ENCODE data around the gene CHST12.

The CHST12 gene

DNA sequence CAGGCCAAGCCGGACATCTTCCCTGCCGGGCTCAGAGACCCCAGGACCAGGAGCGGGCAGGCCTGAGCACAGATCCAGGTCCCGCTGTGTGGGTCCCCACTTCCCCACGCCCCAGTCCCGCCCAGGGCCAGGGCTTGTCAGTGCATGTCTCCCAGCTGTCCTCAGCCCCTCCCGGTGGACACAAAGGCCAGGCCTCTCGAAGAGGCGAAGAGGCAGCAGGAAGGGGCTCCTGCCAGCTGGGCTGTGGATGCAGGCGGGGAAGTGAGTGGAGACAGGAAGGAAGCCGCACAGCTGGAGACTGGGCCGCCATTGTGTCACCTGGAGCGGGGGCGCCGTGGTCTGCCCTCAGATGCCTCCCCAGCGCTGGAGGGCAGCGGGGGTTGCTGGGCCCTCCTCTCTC is 68.0 kb downstream of the CHST12 start:
- Histone ChIP-seq H3K4me1 (peaks cover 24 to 61% (median 44%) of the 10 kb centered on the region in 10 experiments), H4K20me1 (no peaks in the 10 kb centered on the region; a peak in 1 of 22 replicates), H3K27ac (peak overlapping the region in 6 of 11 experiments; percentile 0 to 48 (median 40); a peak in 7 of 22 replicates), H3K9ac (peak overlapping the region in 6 of 11 experiments; percentile 11 to 52 (median 32); a peak in 5 of 22 replicates), H3K4me3 (no peak overlapping the region), H3K9me3 (replicated peaks in 1 of 11) (no peaks in the 10 kb centered on the region), H3K27me3 (no peaks in the 10 kb centered on the region), H3K4me2 (peak overlapping the region; percentile 63 to 83 (median 73)), H3K36me3 (no peaks in the 10 kb centered on the region)
- TF ChIP-seq Cebpa-rat (IDR thresholded peaks at IDR 0.05), result no peak

DNA sequence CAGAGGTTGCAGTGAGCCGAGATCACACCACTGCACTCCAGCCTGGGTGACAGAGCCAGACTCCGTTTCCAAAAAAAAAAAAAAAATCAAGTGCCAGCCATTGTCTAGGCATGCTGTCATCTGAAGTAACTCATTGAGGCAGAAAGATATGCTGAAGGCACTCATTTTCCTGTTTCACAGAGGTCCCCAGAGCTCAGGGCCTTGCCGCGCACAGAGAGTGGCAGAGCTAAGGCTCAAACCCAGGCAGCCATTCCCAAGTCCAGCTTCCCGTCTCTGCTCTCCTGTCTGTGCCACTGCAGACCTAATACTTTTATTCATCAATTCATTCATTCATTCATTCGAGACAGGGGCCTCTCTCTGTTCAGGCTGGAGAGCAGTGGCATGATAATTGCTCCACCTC is 69.3 kb downstream of the CHST12 start:
- H3K4me1 ChIP-seq, result peaks cover 35 to 74% (median 57%) of the 10 kb centered on the region in 10 experiments
- H3K9me3 ChIP-seq (replicated peaks in 1 of 11), result no peaks in the 10 kb centered on the region

DNA sequence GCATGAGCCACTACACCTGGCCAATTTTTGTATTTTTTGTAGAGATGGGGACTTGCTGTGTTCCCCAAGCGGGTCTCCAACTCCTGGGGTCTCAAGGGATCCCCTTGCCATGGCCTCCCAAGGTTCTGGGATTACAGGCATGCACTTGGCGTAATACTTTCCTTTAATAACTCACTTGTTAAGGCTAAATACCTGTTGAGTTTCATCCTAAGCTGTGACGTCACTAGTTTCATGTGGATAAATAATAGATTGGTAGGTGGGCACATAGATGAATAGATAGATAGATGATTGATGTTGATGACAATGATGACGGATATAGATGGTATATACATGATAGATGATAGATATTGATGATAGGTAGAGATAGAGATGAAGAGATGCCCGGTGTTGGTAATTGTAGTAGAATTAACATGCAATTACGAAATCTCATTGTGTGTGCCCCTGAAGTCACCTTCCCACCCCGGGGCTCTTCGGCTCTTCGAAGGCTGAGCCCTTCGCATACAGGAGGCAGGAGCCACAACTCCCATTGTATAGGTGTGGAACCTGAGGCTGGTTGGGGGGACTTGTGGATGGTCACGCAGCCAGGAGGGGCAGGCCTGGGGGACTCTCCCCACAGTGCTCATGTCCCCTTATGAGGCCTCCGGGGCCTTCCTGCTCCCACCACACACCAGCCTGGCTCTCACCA is 70.2 kb downstream of the CHST12 start:
- Histone ChIP-seq H4K20me1 (peaks cover 0 to 3% (median 0%) of the 10 kb centered on the region in 11 experiments; a peak in 1 of 22 replicates), H3K36me3 (no peaks in the 10 kb centered on the region), H3K27me3 (no peaks in the 10 kb centered on the region), H3K9me3 (replicated peaks in 1 of 11) (no peaks in the 10 kb centered on the region), H3K27ac (no peak overlapping the region), H3K9ac (no peak overlapping the region), H3K4me3 (no peak overlapping the region), H3K4me1 (peaks cover 44 to 77% (median 62%) of the 10 kb centered on the region in 10 experiments), H3K4me2 (no peak overlapping the region)
- TF ChIP-seq Cebpa-rat (IDR thresholded peaks at IDR 0.05), result no peak

More for the DNA sequence above, 69.3 kb downstream of the CHST12 start:
- no peak overlapping the region for H3K4me2 ChIP-seq
- H3K9ac ChIP-seq, result no peak overlapping the region
- H3K4me3 ChIP-seq, result no peak overlapping the region
- H3K27me3 ChIP-seq, result no peaks in the 10 kb centered on the region
- no peak for TF ChIP-seq Cebpa-rat (IDR thresholded peaks at IDR 0.05)
- no peak overlapping the region for H3K27ac ChIP-seq
- no peaks in the 10 kb centered on the region for H3K36me3 ChIP-seq
- peaks cover 0 to 3% (median 0%) of the 10 kb centered on the region in 11 experiments; a peak in 1 of 22 replicates for H4K20me1 ChIP-seq

DNA sequence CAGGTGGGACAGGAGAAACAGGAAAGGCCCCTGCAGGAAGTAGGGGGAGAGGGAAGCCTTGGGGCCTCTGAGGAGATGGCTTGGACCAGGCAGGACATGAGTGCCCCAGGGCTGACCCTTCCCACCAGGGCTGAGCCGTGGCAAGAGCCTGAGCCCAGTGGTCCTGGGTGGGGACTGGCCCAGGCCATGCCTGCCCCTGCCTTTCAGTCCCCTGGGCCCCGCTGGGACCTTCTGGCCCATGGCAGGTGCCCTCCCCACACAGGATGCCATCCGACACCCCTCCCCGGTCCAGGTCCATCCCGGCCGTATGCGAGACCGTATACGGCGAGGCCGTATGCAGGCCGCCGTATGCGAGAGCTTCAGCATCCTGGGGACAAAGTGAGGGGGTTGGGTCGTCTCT is 70.8 kb downstream of the CHST12 start:
- Histone ChIP-seq H3K4me3 (no peak overlapping the region), H4K20me1 (peaks cover 0 to 3% (median 0%) of the 10 kb centered on the region in 11 experiments; a peak in 1 of 22 replicates), H3K27ac (no peak overlapping the region), H3K36me3 (no peaks in the 10 kb centered on the region), H3K9me3 (replicated peaks in 1 of 11) (no peaks in the 10 kb centered on the region), H3K27me3 (no peaks in the 10 kb centered on the region), H3K4me2 (no peak overlapping the region), H3K9ac (no peak overlapping the region), H3K4me1 (peaks cover 46 to 77% (median 63%) of the 10 kb centered on the region in 10 experiments)
- no peak for TF ChIP-seq Cebpa-rat (IDR thresholded peaks at IDR 0.05)

DNA sequence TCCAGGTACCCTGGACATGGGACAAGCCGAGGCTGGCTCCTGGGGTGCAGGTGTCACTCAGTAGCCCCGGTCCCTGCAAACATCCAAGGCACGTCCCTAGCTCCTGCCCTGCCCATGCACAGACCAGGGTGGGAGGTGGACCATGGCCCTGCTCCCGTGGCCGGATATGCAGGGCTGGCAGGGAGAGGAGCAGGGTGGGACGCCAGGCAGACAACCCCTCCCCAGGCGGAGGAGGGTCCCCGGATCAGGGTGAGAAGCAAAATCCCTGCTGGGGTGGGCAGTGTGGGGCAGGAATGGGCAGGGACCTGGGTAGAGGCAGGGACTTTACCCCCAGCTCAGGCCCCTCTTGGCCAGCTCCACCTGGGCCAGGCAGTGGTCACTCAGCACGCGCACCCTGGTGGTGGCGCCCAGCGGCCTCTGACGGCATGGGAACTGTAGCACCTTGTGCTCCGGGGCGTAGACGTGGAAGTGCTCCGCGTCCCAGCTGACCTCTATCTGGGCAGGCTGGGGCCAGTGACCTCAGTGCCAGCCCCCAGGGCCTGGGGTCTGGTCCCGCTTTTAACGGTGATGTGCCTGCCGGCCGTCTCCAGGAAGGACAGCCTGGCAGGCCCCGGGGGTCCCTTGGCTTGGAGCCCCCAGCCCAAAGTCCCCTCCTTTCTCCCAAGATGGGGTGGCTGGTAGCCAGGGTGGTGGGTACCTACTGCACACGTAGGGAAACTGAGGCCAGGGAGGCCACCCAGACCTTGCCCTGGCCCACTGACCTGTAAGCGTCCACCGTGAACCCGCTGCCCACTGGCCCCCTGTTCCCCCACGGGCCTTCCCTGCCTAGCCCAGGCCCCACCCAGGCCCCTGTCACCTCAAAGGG is 71.6 kb downstream of the CHST12 start:
- H3K9ac ChIP-seq, result no peak overlapping the region
- no peak for TF ChIP-seq Cebpa-rat (IDR thresholded peaks at IDR 0.05)
- H3K9me3 ChIP-seq (replicated peaks in 1 of 11), result no peaks in the 10 kb centered on the region
- peak overlapping the region in 6 of 11 experiments; percentile 25 to 50 (median 36); a peak in 6 of 22 replicates for H3K4me2 ChIP-seq
- no peak overlapping the region for H3K4me3 ChIP-seq
- H3K27ac ChIP-seq, result no peak overlapping the region
- no peaks in the 10 kb centered on the region for H3K36me3 ChIP-seq
- H3K4me1 ChIP-seq, result peaks cover 38 to 78% (median 62%) of the 10 kb centered on the region in 10 experiments
- H4K20me1 ChIP-seq, result peaks cover 0 to 3% (median 0%) of the 10 kb centered on the region in 11 experiments; a peak in 1 of 22 replicates
- no peaks in the 10 kb centered on the region for H3K27me3 ChIP-seq

DNA sequence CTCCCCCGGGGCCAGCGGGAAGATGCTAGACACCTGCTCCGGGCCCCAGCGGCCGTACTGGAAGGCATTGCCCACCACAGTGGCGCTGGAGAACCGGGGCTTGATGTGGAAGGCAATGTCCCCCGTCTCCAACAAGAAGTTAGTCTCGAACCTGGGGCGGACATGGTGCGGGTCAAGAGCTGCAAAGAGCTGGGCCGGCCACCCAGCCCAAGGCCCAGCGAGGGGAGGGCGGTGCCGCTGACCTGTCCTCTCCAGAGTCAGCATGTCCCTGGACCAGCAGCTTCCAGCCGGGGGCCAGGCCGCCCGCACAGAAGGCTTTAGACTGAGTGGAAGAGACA is 72.2 kb downstream of the CHST12 start:
- H4K20me1 ChIP-seq, result 0 out of 22 replicates have a peak, but pooled peaks cover 0 to 3% (median 0%) of the 10 kb centered on the region in 11 experiments

DNA sequence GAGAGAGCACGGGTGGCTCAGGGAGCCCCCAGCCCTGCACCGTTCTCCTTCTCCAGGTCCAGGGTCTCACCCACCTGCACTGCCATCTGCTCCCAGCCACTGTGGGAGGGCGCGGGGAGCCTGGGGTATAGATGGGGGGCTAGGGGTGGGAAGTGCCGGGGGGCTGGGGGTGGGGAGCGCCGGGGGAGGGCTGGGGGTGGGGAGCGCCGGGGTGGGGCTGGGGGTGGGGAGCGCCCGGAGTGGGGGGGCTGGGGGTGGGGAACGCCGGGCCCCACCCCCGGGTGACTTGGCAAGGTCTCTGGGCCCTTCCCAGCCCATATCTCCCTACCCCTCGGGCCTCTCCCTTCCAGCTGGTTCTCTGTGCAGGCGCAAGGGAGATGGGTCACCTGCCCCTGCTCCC is 72.9 kb downstream of the CHST12 start, which contains the start of gene GRIFIN:
GRIFIN (minus strand) TSS at position 101 of the 400 bp plus-strand sequence; CDS start at position 86, 15 bp downstream.
- Histone ChIP-seq H3K36me3 (no peaks in the 10 kb centered on the region), H3K4me3 (peak within 1 kb of the TSS in 1 of 10 experiments; percentile 37; a peak in 2 of 20 replicates), H3K27ac (peak within 1 kb of the TSS in 5 of 11 experiments; percentile 30 to 71 (median 55); a peak in 5 of 22 replicates), H3K9ac (peak within 1 kb of the TSS in 9 of 11 experiments; percentile 17 to 68 (median 60); a peak in 15 of 22 replicates), H3K4me1 (peaks cover 30 to 72% (median 51%) of the 10 kb centered on the region in 10 experiments), H3K9me3 (replicated peaks in 1 of 11) (no peaks in the 10 kb centered on the region), H3K27me3 (no peaks in the 10 kb centered on the region), H3K4me2 (peak within 1 kb of the TSS; percentile 81 to 99 (median 94)), H4K20me1 (0 out of 22 replicates have a peak, but pooled peaks cover 0 to 3% (median 0%) of the 10 kb centered on the region in 11 experiments)
- no peak for TF ChIP-seq Cebpa-rat (IDR thresholded peaks at IDR 0.05)

More for the DNA sequence above, 72.2 kb downstream of the CHST12 start:
- no peak for TF ChIP-seq Cebpa-rat (IDR thresholded peaks at IDR 0.05)
- H3K27me3 ChIP-seq, result no peaks in the 10 kb centered on the region
- no peak overlapping the region for H3K4me3 ChIP-seq
- no peak overlapping the region for H3K27ac ChIP-seq
- H3K36me3 ChIP-seq, result no peaks in the 10 kb centered on the region
- no peaks in the 10 kb centered on the region for H3K9me3 ChIP-seq (replicated peaks in 1 of 11)
- peak overlapping the region in 6 of 11 experiments; percentile 25 to 50 (median 36); a peak in 6 of 22 replicates for H3K4me2 ChIP-seq
- H3K4me1 ChIP-seq, result peaks cover 33 to 75% (median 56%) of the 10 kb centered on the region in 10 experiments
- H3K9ac ChIP-seq, result no peak overlapping the region

DNA sequence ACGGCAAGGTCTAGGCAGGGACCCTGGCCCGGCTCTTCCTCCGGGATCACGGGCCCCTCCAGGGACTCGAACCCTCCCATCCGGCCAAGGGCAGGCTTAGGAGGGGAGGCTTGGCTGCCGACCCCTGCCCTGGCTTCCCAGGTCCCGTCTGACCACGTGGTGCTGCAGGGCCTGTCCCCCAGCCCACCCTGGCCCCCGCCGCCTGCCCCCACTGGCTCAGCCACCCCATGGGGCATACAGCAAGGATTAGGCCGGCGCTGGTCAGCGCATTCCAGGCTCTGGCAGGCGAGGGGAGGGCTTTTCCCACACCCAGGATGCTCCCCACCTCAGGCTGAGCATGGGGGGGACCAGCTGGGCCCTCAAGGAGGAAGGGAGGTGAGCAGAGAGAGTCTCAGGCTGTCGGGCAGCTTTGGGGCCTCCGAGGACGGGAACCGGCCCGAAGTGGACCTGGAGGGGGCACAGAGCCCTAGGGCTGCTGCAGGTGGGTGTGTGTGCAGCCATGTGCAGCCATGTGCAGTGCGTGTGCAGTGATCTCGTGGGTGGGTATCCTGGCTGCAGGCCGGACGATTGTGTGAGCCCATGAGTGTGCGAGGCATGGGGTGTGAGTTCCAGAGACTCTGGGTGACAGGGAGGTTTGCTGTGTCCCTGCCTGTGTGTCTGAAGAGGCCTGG is 73.5 kb downstream of the CHST12 start:
- H3K4me1 ChIP-seq, result peaks cover 24 to 66% (median 45%) of the 10 kb centered on the region in 10 experiments
- TF ChIP-seq Cebpa-rat (IDR thresholded peaks at IDR 0.05), result no peak
- H3K27me3 ChIP-seq, result no peaks in the 10 kb centered on the region

More for the DNA sequence above, 73.5 kb downstream of the CHST12 start:
- Histone ChIP-seq H3K36me3 (no peaks in the 10 kb centered on the region), H3K4me3 (peak overlapping the region in 1 of 10 experiments; percentile 37; a peak in 3 of 20 replicates), H3K9me3 (replicated peaks in 1 of 11) (no peaks in the 10 kb centered on the region), H3K27ac (peak overlapping the region in 5 of 11 experiments; percentile 30 to 71 (median 55); a peak in 6 of 22 replicates), H3K4me2 (peak overlapping the region; percentile 81 to 99 (median 94)), H4K20me1 (0 out of 22 replicates have a peak, but pooled peaks cover 0 to 3% (median 0%) of the 10 kb centered on the region in 11 experiments), H3K9ac (peak overlapping the region; percentile 17 to 68 (median 58); a peak in 16 of 22 replicates)
